ENCODE measurements around the gene PAPOLA.

The PAPOLA gene

DNA sequence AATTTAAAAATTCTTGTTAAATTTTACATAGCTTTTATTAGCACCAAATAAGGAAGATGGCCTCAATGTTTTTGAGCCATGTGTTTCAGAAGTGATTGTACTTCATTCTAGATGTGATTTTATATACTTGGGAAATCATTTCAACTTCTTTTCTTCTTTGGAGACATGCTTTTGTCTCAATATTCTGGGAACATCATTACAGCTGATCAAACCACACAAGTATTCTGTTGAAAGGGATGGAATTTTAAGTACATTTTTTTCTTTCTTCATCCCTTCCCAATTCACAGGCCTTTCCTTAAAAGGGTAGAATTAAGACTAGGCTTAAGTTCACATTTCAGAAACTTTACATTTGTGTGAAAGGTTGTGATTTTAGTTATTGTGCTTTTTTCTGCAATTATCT, 66.4 kb downstream of the PAPOLA start:
- no peak for DNase-seq

DNA sequence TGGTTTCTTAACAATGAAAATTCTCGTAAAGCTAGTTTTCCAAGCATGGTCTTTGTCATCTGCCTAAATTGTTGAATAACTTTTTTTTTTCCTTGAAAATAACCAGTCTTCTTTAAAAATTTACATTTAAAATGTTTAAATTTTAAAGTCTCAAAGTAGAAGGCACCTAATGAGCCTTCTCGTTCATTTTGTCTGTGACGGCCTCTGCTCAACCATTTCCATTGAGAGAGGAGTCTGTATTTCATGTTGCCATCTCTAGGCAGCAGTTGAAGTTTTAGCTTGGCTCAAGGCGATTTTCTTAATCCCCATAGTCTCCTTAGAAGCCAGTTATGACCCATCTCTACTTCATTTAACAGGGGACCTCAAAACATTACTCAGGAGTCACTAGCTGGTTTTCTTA, 69.1 kb downstream of the PAPOLA start:
- no peak for DNase-seq

DNA sequence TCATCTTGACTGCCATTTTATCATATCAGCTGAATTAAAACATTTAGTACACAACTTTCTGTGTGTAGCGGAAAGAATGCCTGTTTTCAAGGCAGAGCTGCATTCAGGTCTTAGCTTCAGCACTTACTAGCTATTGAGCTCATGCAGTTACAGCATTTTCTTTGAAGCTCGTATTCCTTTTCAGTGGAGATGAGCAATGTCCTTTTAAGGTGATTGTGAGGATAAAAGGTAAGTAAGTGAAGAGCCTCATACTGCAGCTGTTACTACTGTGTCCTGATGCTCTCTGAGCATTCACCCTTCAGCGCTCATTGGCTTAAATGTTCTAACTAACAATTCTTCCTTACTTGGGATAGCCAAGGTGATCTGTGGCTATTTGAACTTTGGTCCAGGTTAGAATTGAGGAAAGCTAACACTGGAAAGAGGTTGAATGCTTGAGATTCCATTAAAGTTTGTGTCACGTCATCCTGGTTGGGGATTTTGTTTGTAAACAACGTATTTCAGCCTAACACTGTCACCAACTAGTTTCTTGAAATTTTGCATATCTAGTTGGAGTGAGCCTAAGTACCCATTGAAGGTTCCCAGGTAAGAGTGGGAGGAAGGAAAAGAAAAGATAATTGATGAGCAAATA, 71.4 kb downstream of the PAPOLA start:
- DNase-seq, result no peak

DNA sequence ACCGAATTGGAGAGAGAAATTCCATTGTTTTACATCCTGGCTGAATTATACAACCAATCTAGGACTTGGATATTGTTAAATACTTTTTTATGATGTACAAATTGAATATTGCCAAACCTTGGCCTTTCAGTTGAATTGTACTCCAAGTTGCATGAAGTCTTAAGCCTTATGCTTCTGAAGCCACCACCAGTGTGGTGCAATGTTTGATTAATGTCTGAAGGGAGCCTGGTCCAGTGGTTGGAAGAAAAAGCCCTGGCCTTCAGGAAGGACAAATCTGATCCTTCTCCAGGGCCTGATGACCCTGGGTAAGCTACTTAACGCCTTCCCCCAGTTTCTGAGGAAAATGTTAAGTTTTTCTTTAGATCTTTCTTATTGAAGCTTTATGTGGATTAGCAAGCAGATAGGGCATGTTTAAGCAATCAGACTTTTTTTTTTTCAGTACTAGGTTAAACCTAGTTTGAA, 72.0 kb downstream of the PAPOLA start:
- DNase-seq, result no peak

DNA sequence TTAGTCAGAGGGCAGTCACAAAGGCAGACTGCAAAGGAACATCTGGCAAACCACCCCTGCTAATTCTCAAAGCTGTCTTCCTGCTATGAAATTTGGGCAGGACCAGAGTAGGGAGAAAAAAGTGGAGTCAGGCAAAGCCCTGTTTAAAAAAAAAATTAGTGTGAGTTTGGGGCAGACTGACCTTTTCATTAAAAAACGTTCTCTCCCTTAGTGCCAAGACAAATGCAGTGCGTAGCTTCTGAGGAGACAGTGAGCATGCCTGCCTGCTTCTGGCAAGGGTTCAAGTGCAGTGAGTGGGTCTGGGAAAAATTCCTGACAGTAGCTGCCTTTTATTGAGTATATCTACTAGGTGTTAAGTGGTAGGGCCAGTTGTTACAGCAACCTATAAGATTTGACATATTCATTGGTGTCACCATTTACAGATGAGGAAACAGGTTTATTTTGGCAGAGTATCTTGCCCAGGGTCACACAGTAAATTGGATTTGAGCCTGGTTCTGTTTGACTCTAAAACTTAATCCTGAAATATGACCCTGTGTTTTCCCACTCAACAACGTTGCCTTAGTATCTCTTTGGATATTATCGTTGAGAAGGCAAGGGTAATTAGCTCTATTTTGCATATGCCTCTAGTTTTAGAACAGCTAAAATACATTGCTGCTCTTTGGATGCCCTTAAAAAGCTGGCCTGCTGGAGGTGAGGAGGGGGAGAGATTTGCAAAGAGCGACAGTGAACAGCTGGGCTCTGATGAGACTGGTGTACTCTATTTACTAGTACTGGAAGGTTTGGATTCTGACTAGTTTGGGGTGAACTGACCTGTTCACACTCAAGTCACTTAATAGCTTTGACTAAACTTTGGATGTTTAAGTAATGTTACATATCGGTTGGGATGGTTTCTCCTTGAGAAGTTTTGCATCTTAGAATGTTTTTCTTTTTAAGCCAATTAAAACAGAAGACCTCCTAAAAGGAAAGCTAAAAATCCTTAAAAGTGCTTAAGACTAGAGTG, 72.8 kb downstream of the PAPOLA start:
- peak; percentile 11 for DNase-seq

DNA sequence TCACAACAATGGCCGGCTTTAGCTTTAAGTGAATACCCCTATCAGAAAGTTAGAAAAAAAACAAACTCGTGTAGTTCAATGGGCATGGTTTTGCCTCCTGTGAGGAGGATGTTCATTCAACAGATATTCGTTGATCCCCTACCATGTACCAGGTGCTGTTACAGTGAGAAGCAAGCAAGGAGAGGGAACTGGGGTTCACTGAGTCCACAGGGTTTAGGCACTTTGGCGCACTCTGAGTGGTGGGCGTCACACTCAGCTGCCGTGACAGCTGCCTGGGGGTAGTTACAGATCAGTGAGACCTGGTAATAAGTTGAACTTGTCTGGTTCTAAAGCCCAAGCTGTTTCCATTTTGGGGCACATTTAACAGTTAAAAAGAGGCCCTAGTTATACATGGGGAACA, 74.2 kb downstream of the PAPOLA start:
- no peak for DNase-seq

DNA sequence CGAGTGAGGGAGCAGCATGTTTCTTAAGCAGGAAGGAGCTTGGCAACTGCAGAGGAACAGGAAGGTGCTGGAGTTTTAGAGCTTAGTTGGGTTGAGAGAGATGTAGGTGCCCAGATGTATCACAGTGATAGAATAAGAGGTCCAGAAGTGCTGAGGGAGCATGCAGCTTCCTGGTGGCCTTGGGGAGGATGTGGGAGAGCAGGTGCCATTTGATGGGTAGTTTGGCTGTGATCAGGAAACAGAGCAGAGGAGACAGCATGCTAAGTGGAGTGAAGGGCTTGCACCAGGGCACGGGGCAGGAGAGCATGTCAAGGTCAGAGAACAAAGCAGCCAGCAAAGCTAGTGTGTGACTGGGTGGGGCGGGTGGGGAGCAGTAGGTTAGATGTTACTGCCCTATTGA, 74.8 kb downstream of the PAPOLA start:
- DNase-seq, result no peak

GRCh38 chr14:96578619-96579018, 76.4 kb downstream of the PAPOLA start:
- DNase-seq, result no peak

DNA sequence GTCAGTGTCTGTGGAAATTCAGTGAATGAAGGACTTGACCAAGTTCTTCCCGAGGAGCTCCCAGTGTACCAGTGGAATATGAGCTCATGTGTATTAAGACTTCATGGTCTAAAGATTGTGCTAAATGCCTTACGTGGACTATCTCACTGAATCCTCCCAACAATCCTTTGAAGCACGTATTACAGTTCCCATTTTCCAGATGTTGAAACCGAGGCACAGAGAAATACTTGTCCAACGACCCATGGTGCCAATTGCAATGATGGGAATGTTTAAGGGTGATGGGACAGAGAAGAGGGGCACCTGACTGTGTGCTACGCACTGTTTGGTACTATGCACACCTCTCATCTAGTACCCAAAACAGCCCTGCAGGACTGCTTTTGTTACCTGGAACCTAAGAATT, 77.2 kb downstream of the PAPOLA start:
- no peak for DNase-seq

DNA sequence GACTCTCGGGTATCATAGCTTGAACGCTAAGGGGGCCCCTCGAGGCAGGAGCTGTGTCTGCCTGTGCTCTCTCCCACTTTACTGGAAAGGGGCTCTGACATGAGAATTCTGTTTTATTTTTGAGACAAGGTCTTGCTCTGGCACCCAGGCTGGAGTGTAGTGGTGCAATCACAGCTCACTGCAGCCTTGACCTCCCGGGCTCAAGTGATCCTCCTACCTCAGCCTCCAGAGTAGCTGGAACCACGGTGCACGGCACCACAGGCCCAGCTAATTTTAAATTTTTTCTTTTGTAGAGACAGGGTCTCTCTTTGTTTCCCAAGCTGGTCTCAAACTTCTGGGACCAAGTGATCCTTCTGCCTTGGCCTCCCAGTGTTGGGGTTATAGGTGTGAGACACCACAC, 77.7 kb downstream of the PAPOLA start:
- DNase-seq, result no peak

GRCh38 chr14:96580566-96580965, 78.4 kb downstream of the PAPOLA start:
- DNase-seq, result no peak

GRCh38 chr14:96581026-96581425, 78.8 kb downstream of the PAPOLA start:
- no peak for DNase-seq

DNA sequence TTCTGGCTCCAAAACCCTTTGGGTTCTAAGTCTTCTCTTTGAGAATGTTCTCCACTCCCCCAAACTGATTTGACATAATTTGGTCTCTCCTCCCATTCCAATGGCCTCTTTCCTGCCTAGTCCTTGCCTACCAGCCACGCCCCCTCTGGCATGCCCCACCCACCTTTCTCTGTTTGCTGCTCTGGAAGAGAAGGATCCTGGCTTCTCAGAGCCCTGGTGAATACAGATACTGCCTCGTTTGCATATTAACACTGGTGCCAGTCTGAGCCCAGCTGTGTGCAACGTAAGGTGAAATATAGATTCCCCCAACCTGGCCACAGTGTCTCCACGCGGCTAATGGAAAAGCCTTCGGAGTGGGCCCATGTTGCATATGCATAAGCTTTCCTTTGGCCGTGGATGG, 79.7 kb downstream of the PAPOLA start:
- DNase-seq, result no peak

GRCh38 chr14:96582411-96582961, 80.3 kb downstream of the PAPOLA start:
- no peak for DNase-seq

GRCh38 chr14:96582995-96583394, 80.8 kb downstream of the PAPOLA start:
- DNase-seq, result no peak

DNA sequence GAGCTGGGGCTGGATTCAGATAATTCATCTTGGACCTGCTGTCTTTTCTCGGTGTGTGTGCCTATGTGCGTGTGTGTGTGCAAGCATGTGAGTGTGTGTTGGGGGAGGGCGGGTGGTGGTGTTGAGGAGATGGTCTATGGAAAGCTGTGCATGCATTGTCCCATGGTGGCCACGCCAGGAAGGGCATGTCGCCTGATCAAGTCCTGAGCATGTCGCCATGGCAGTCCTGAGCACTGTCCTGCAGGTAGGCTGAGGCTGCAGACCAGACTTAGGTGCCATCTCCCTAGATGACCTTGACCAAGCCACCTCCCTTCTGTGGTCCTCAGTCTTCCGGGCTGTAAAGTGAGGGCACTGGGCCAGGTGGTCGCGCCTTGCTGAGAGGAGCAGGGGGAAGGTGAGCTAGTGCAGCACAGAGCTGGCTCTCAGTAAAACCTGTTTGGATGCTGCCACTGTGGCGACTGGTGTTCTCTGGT, 81.4 kb downstream of the PAPOLA start:
- DNase-seq, result no peak

GRCh38 chr14:96584199-96584906, 82.2 kb downstream of the PAPOLA start:
- peak; percentile 52 for DNase-seq

DNA sequence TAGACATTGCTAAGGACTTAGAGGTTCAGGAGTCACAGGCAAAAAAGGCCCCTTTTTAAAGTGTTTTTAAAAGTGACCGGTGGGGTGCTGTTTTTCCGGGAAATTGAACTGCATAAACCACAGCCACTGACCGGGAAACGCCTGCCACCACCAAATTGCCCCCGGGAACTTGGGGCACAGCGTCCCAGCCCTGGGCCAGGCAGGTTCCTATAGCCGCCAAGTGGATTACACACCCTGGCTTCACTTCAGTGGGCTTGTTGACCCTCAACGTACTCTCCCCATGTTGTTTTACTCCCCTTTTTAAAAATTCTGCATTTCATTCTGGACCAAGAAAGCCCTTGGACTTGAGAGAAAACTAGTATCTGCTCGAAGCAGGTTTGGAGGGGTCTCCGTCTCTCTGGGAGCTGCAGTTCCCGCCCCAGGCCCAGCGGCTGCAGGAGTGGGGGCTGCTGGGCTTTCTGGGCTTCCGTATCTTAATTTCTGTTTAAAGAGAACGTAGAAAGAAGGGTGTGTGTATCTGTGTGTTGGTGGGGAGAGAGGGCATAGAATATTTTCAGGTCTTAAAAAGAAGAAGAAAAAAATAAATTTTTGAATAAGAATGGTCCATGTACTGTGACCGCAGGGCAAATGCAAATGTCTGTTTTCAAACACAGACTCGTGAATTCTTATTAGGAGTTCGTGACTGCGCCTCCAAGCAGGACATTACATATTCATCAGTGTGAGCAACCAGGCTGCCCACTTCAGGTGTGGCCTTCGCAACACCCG, 82.9 kb downstream of the PAPOLA start:
- DNase-seq, result no peak

- no peak for DNase-seq
Measured at GRCh38 chr14:96585672-96586013, 83.5 kb downstream of the PAPOLA start.

DNA sequence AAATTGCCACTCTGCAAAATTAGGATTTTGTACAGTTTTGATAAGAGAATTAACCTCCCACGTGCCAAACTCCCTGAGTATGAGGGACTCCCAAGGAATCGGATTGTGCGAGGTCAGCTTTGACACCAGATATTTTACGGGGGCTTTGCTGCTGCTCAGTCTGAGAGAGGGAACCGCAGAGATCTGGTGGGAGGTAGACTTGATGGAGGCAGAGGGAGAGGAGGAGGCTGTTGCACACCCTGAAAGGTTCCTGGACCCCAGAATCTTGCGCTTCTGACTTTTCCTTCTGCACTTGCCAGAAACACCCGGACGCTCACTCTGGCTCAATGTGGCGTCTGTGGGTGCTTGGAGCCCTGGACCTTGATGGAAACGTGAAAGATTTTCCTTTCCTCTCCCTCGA, 83.9 kb downstream of the PAPOLA start:
- no peak for DNase-seq

GRCh38 chr14:96586921-96587822, 85.0 kb downstream of the PAPOLA start:
- DNase-seq, result no peak
